PC-9 (cell line): ENCODE results near the gene MBD5.

ENCODE experiments used
- CTCF ChIP-seq: fragments of 200-600 bp; sonication (generic); conservative IDR thresholded peaks from 2 replicates; pipeline ENCODE4 v1.6.1; 2017; ENCODE audit warnings: mixed run types, antibody characterized with exemption, mild to moderate bottlenecking, moderate library complexity
- EZH2 ChIP-seq: fragments of 200-600 bp; sonication (generic); IDR thresholded peaks from 2 replicates; pipeline ENCODE4 v1.8.0; 2017; ENCODE audit warnings: antibody characterized with exemption, low read depth

- TF ChIP-seq CTCF: no peak
- TF ChIP-seq EZH2: no peak
These were observed 321.2 kb downstream of the MBD5 start for GRCh38 chr2:148342086-148342485.
